Activated CD4-positive, alpha-beta memory T cell treated with anti-CD3 and anti-CD28 coated beads, Interleukin-2, amount 10 ng/mL, durations not matched to agents 7 days and 5 days (primary cell): ENCODE data around the gene PTPRM. TPM values are rescaled to one million over a fixed set of nuclear protein-coding genes. Genes with fewer than 3 reads are reported as not detected.

ENCODE experiments used
- CTCF ChIA-PET: fragments of 350-600 bp; sonication (Branson Sonifier 250); formaldehyde crosslinking; loops from one replicate; lab custom pipeline; 2021; ENCODE audit warnings: antibody characterized with exemption, inconsistent platforms; lab: Charles Lee
- POLR2A ChIA-PET: fragments of 350-600 bp; sonication (Branson Sonifier 250); formaldehyde crosslinking; loops from one replicate; lab custom pipeline; 2021; ENCODE audit warnings: antibody characterized with exemption; lab: Charles Lee
- DNase-seq: peaks from one replicate; pipeline ENCODE4 v3.0.0-alpha.2; 2020
- H3K27ac Mint-ChIP-seq: one replicate; pipeline ENCODE4 v1.8.0; 2021; ENCODE audit warnings: mild to moderate bottlenecking, mixed read lengths
- H3K27me3 Mint-ChIP-seq: one replicate; pipeline ENCODE4 v1.8.0; 2021; ENCODE audit warnings: mixed read lengths
- H3K36me3 Mint-ChIP-seq: one replicate; pipeline ENCODE4 v1.8.0; 2021; ENCODE audit warnings: low read depth, mixed read lengths
- H3K4me1 Mint-ChIP-seq: one replicate; pipeline ENCODE4 v1.8.0; 2021; ENCODE audit warnings: mixed read lengths
- H3K4me3 Mint-ChIP-seq: one replicate; pipeline ENCODE4 v1.8.0; 2021; ENCODE audit warnings: mild to moderate bottlenecking, mixed read lengths
- H3K9me3 Mint-ChIP-seq: one replicate; pipeline ENCODE4 v1.8.0; 2021; ENCODE audit warnings: mixed read lengths
- total RNA-seq, 2 experiments: library from RNA; stranded (reverse); gene quantifications; one replicate each; pipeline ENCODE4 v1.2.3, GENCODE V29; 2021

PTPRM gene
- total RNA-seq, 2 experiments from 2014 or later, result 9.3 to 12.3 TPM

DNA sequence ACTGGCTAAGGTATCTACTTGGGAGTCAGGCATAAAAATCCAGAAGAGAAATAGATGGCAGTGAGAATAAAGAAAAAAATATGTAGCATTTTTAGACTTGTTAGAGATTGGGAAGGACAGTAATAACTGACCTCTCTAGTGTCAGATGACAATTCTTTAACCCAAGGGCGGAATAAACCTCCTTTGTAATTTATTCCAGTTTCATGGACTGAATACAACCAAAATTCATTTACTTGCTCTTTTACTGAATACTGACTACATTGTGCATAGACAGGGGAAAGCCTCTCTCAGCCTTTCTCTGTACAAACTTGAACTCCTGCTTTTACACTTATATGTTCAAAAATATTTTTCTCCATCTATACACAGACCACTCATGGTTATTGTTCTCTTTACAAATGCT lies 566.8 kb downstream of the PTPRM start:
- DNase-seq, result no peak
- no peaks in the 10 kb centered on the region for H3K36me3 Mint-ChIP-seq
- CTCF ChIA-PET, result no interaction called here
- peaks cover 2% of the 10 kb centered on the region for H3K9me3 Mint-ChIP-seq
- no peak overlapping the region for H3K27ac Mint-ChIP-seq
- POLR2A ChIA-PET, result no interaction called here
- no peaks in the 10 kb centered on the region for H3K4me1 Mint-ChIP-seq
- H3K27me3 Mint-ChIP-seq, result no peaks in the 10 kb centered on the region
- no peak overlapping the region for H3K4me3 Mint-ChIP-seq

DNA sequence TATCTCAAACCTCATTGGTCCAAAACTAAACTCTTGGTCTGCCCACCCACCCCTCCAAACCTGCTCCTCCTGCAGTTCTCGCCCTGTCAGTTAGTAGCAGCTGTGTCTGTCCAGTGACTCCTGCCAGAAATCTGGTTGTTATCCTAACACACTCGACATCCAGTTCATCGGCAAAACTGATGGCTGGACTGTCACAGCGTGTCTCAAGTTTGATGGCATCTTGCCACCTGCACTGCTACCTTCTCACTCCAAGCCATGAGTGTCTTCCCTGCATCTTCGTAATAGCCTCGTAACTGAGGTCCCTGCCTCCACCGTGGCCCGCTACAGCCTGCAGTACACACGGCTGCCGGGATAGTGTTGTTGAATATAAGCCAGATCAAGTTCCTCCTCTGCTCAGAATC lies 572.0 kb downstream of the PTPRM start:
- H3K9me3 Mint-ChIP-seq, result peaks cover 15% of the 10 kb centered on the region
- H3K4me3 Mint-ChIP-seq, result no peak overlapping the region
- no peak for DNase-seq
- H3K36me3 Mint-ChIP-seq, result no peaks in the 10 kb centered on the region
- no peaks in the 10 kb centered on the region for H3K27me3 Mint-ChIP-seq
- CTCF ChIA-PET, result no interaction called here
- no peak overlapping the region for H3K27ac Mint-ChIP-seq
- H3K4me1 Mint-ChIP-seq, result no peaks in the 10 kb centered on the region
- POLR2A ChIA-PET, result interaction anchor here (1.2 kb wide), 1 partner anchor 51 kb away, joined by 3 read pairs; no protein-coding TSS in a partner anchor

DNA sequence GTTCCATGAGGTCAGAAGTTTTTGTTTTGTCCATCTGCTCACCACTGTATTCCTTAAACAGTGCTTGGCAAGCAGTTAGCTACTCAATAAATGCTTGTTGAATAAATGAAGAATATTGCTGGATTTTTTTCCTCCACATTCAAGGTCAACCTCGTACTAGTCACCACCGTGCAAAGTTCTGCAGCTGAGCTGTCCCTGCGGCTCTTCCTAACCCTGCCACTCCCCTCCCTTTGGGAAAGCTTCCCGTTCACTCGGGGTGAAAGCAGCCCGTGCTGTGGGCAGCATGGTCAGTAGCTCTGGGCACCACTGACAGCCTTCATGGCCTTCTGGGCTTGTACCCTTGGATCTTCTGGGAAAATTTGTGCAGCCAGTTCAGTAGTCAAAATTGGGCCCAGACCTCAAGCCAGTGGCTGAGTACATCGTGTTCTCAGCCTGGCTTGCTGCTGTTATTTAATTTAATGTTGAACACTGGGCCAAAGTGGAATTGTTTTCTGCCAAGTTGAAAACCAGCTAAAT lies 572.8 kb downstream of the PTPRM start:
- POLR2A ChIA-PET, result interaction anchor here (1.2 kb wide), 1 partner anchor 50 kb away, joined by 3 read pairs; no protein-coding TSS in a partner anchor
- no peaks in the 10 kb centered on the region for H3K36me3 Mint-ChIP-seq
- no peak overlapping the region for H3K4me3 Mint-ChIP-seq
- CTCF ChIA-PET, result no interaction called here
- no peaks in the 10 kb centered on the region for H3K4me1 Mint-ChIP-seq
- H3K27ac Mint-ChIP-seq, result no peak overlapping the region
- no peak for DNase-seq
- H3K27me3 Mint-ChIP-seq, result no peaks in the 10 kb centered on the region
- H3K9me3 Mint-ChIP-seq, result peaks cover 19% of the 10 kb centered on the region

DNA sequence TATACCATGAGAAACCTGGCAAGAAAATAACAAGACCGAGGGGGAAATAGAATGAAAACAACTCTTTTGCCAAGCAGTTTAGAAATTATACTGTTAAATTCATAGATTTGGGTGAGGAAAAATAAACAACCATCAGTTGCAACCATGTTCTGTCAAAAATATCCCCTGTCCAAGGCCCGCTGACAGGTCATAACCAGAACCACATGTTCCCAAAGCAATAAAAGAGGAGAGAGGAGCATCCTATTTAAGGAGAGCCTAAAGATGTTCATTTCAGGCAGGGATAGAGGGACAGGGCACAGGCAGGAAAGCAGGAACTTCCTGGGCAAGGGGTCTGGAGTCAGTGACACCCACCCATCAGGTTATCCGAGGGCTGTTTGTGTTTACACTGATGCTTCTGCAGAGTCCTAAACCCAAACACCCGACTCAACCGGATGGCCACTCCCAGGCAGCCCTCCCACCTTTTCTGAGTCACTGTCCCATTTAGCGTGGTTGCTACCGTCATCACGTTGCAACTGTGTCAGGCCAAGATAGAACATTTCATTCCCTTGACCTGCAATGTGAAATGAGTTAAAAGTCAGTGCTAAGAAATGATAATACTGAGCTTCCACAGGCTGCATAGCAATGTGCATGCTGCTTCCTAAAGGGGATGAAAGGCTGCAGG lies 573.9 kb downstream of the PTPRM start:
- H3K4me1 Mint-ChIP-seq, result no peaks in the 10 kb centered on the region
- H3K9me3 Mint-ChIP-seq, result peaks cover 18% of the 10 kb centered on the region
- H3K4me3 Mint-ChIP-seq, result no peak overlapping the region
- H3K27ac Mint-ChIP-seq, result no peak overlapping the region
- no peaks in the 10 kb centered on the region for H3K27me3 Mint-ChIP-seq
- H3K36me3 Mint-ChIP-seq, result no peaks in the 10 kb centered on the region
- no peak for DNase-seq
- CTCF ChIA-PET, result no interaction called here
- POLR2A ChIA-PET, result no interaction called here

DNA sequence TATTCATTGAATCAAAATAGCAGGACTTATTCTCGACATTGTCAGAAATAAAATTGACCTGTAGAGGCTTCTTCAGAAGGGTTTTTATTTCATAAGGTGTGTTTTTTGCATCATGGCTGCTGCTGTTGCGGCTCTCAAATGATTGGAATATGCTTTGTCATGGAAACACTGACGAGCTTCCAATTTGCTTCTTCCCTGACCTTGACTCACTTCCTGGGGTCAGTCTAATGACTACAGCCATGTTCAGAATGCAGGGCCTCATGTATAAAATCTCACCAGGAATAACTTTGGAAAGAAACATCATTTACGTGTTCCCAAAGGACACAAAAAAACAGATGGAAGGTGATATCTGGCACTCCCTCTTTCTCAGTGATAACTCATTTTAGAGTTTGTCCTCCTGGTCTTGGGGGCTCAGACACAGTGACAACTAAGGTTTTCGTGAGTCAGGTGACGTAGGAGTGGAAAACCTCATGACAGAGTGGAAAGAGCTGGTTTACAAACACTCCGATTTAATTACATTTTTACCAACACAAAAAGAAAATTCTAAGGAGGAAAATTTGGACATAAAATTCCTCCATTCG lies 575.1 kb downstream of the PTPRM start:
- Mint-ChIP-seq H3K9me3 (peaks cover 18% of the 10 kb centered on the region), H3K27ac (no peak overlapping the region), H3K36me3 (no peaks in the 10 kb centered on the region), H3K4me1 (no peaks in the 10 kb centered on the region), H3K27me3 (no peaks in the 10 kb centered on the region), H3K4me3 (no peak overlapping the region)
- POLR2A ChIA-PET, result no interaction called here
- CTCF ChIA-PET, result no interaction called here
- no peak for DNase-seq

DNA sequence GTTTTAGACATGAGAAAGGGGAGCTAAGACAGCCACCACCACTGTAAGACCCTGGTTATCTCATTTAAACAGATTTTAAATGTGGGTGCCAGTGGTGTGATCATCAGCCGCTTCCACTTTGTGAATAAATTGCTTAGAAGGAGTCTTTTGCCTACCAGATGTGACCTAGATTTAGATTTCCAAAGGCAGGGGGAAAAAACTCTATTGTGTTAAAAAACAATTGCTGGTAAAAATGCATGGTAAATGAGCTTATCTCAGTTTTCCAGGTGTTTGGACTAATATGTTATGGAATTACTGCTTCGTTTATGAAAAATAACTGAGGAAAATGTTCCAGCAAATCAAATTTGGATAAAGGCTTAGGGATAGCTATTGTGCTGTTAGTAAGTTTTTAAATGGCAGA lies 575.8 kb downstream of the PTPRM start:
- Mint-ChIP-seq H3K4me3 (no peak overlapping the region), H3K9me3 (peaks cover 18% of the 10 kb centered on the region), H3K27me3 (no peaks in the 10 kb centered on the region), H3K36me3 (no peaks in the 10 kb centered on the region), H3K27ac (no peak overlapping the region), H3K4me1 (no peaks in the 10 kb centered on the region)
- ChIA-PET CTCF (no interaction called here), POLR2A (no interaction called here)
- DNase-seq, result no peak

DNA sequence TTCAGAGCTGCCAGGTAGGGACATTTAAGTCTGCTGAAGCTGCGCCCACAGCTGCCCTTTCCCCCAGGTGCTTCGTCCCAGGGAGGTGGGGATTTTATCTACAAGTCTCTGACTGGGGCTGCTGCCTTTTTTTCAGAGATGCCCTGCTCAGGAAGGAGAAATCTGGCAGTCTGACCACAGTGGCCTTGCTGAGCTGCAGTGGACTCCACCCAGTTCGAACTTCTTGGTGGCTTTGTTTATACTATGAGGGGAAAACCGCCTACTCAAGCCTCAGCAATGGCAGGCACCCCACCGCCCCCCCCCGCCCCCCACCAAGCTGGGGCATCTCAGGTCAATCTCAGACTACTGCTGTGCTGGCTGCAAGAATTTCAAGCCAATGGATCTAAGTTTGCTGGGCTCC lies 584.1 kb downstream of the PTPRM start:
- Mint-ChIP-seq H3K4me3 (no peak overlapping the region), H3K4me1 (no peaks in the 10 kb centered on the region), H3K36me3 (no peaks in the 10 kb centered on the region), H3K27ac (no peak overlapping the region), H3K27me3 (no peaks in the 10 kb centered on the region), H3K9me3 (peaks cover 2% of the 10 kb centered on the region)
- no peak for DNase-seq
- POLR2A ChIA-PET, result no interaction called here
- CTCF ChIA-PET, result no interaction called here

DNA sequence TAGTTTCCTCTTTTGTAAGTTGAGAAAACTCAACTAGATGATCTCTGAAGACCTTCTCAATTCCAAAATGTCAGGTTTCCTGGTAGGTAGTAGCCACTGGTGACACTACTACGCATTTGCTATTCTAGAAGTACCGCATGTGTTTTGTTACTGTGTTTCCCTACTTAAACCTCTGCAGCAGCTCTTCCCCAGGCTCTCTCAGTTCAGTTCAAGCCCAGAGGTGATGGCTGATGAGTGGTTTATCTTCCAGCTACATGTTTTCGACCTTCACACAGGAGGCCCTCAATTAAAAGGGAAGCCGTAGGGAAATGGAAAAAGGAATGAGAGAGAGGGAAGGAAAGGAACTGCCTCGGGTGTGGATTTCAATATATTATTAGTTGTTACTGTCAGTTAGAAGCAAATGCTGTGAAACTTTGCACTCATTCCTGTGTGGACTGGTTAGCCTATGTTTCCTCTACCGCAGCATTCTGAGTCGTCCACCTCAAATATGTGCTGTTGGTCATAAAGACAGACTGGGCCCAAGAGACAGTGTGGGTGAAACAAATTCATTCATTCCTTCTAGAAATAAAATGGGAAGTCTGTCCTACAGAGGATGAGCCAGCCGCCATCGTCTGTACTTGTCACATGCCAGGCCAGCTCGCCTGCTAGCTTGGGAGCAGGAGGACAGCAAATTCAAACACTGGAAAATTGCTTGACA lies 586.9 kb downstream of the PTPRM start:
- H3K27me3 Mint-ChIP-seq, result no peaks in the 10 kb centered on the region
- H3K4me1 Mint-ChIP-seq, result no peaks in the 10 kb centered on the region
- no peaks in the 10 kb centered on the region for H3K36me3 Mint-ChIP-seq
- H3K4me3 Mint-ChIP-seq, result no peak overlapping the region
- DNase-seq, result no peak
- ChIA-PET POLR2A (no interaction called here), CTCF (no interaction called here)
- no peak overlapping the region for H3K27ac Mint-ChIP-seq
- peaks cover 2% of the 10 kb centered on the region for H3K9me3 Mint-ChIP-seq

DNA sequence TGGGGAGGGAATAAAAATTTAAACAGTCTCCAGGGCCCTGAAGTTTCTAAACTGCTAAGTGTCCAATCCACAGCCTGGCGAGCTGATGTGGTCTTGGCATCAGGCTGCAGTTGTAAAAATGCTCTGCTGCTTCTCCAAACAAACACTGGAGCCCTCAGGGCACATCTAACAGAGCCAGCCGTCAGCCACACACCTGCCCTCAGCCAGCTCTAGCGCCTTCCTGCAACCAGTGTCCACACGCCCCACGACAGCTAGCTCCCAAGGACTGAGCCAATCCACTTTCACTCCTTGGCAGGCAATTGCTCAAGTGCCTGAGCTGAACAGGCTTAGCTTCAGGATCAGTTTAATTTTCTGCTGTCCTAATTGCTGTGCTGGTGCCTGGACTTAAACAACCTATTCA lies 595.7 kb downstream of the PTPRM start:
- Mint-ChIP-seq H3K4me1 (no peaks in the 10 kb centered on the region), H3K27ac (no peak overlapping the region), H3K27me3 (no peaks in the 10 kb centered on the region), H3K36me3 (no peaks in the 10 kb centered on the region), H3K9me3 (peaks cover 2% of the 10 kb centered on the region), H3K4me3 (no peak overlapping the region)
- no peak for DNase-seq
- ChIA-PET CTCF (no interaction called here), POLR2A (no interaction called here)

DNA sequence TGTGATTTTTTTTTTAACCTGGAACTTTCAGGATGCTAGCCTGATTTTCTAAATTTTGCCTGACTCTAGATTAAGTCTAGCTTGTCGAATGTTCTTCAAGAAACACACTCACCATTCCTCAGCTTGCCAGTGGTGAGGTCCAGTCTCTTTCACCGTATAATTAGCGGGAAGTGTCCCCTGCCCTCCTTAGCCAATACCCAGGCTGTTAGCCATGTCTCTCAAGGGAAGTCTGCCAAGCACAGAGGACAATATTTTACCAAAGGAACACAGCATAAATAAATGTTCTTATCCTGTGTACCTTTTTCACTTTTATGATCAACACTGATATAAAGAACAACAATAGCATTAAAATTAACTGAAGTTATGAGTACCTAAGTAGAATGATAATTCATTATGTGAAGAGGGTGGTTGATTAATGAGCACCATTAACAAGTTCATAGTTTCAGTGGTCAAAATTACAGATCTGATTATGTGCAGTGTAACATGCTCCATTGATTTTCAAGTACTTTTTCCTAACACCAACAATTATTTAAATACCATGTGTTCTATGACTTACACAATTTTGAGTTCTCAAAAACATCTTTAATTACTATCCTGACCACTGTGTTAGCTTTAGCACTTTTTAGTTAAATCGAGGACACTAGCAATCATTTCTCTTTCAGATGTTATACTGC lies 596.3 kb downstream of the PTPRM start:
- DNase-seq, result no peak
- Mint-ChIP-seq H3K36me3 (no peaks in the 10 kb centered on the region), H3K4me3 (no peak overlapping the region), H3K4me1 (no peaks in the 10 kb centered on the region), H3K9me3 (peaks cover 2% of the 10 kb centered on the region), H3K27me3 (no peaks in the 10 kb centered on the region), H3K27ac (no peak overlapping the region)
- ChIA-PET POLR2A (no interaction called here), CTCF (no interaction called here)

DNA sequence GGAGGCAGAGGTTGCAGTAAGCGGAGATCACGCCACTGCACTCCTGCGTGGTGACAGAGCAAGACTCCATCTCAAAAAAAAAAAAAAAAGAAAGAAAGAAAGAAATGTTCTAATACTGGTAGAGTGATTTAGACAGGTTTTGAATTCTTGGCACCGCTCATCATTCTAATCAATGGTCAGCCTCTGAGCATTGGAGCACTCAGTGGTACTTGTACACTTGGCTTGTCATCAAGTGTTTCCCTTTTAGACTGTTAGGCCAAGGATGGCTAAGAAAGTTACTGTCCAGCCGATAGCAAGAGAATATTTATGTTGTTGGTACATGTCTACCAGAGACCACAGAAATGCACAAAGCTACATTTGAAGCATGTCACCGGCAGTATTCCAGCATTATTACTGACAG lies 598.0 kb downstream of the PTPRM start:
- CTCF ChIA-PET, result no interaction called here
- H3K4me3 Mint-ChIP-seq, result no peak overlapping the region
- H3K4me1 Mint-ChIP-seq, result no peaks in the 10 kb centered on the region
- POLR2A ChIA-PET, result no interaction called here
- no peaks in the 10 kb centered on the region for H3K27me3 Mint-ChIP-seq
- no peaks in the 10 kb centered on the region for H3K9me3 Mint-ChIP-seq
- H3K27ac Mint-ChIP-seq, result no peak overlapping the region
- DNase-seq, result no peak
- H3K36me3 Mint-ChIP-seq, result no peaks in the 10 kb centered on the region

DNA sequence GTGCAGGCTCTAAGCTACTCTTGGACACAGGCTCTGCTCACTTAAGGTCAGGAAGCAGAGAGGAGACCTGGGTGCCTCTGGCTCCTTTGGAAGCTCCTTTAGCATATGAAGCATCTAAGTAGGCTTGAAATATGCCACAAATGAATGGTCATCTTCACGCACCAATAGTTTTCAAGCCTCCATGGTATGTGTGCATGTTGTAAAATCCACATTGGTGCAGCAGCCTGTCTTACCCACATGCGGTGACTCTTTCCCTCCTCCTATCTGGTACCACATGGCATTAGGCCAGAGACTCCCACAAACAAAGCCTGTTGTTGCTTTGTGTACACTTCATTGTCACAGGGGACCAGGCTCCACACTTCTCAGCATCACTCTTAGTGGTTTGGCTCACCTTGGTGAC lies 599.9 kb downstream of the PTPRM start:
- ChIA-PET POLR2A (no interaction called here), CTCF (no interaction called here)
- Mint-ChIP-seq H3K4me1 (no peaks in the 10 kb centered on the region), H3K27ac (no peak overlapping the region), H3K4me3 (no peak overlapping the region), H3K9me3 (no peaks in the 10 kb centered on the region), H3K36me3 (no peaks in the 10 kb centered on the region), H3K27me3 (no peaks in the 10 kb centered on the region)
- DNase-seq, result no peak

DNA sequence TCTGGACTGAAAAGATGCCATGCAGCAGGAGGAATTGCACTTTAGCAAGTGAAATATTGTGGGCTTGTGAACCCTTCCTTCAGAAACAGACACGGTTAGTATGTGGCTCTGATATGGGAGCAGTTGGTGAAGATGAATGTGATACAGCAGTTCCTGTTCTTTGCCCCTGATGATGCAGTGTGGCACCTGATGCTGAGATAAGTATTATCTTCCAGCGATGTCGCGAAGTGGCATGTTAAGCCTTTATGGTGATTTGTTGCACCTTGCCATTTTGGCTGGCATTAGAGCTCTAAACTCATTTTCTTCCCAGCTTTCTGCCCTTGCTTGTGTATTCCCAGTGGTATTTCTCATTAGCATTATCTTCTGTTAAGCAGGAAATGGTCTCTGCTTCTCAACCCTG lies 600.6 kb downstream of the PTPRM start:
- ChIA-PET POLR2A (no interaction called here), CTCF (no interaction called here)
- Mint-ChIP-seq H3K4me1 (no peaks in the 10 kb centered on the region), H3K4me3 (no peak overlapping the region), H3K9me3 (no peaks in the 10 kb centered on the region), H3K36me3 (no peaks in the 10 kb centered on the region), H3K27ac (no peak overlapping the region), H3K27me3 (no peaks in the 10 kb centered on the region)
- no peak for DNase-seq
